Rectal smooth muscle tissue (tissue), 1 donor: ENCODE data around the gene HAUS5.

Source experiments
- H3K27ac ChIP-seq: one replicate; pipeline ENCODE4 v1.7.0; 2013; ENCODE audit warnings: low read depth, low read length, inconsistent platforms
- H3K27me3 ChIP-seq: one replicate; pipeline ENCODE4 v1.7.0; 2013; ENCODE audit warnings: low read length; ENCODE audit not compliant: control insufficient read depth, insufficient read depth
- H3K36me3 ChIP-seq: one replicate; pipeline ENCODE4 v1.7.0; 2013; ENCODE audit warnings: low read length; ENCODE audit not compliant: control insufficient read depth, insufficient read depth
- H3K4me1 ChIP-seq: one replicate; pipeline ENCODE4 v1.7.0; 2013; ENCODE audit warnings: low read length; ENCODE audit not compliant: control insufficient read depth, insufficient read depth
- H3K4me3 ChIP-seq: one replicate; pipeline ENCODE4 v1.7.0; 2013; ENCODE audit warnings: low read length
- H3K9ac ChIP-seq: one replicate; pipeline ENCODE4 v1.7.0; 2013; ENCODE audit warnings: low read length

HAUS5 gene

GRCh38 chr19:35669974-35670373 lies 57.4 kb downstream of the HAUS5 start:
- peaks cover 3% of the 10 kb centered on the region for H3K36me3 ChIP-seq
- no peak overlapping the region for H3K27ac ChIP-seq
- H3K4me1 ChIP-seq = no peaks in the 10 kb centered on the region
- H3K4me3 ChIP-seq = no peak overlapping the region
- H3K9ac ChIP-seq = no peak overlapping the region
- H3K27me3 ChIP-seq = peaks cover 3% of the 10 kb centered on the region

DNA sequence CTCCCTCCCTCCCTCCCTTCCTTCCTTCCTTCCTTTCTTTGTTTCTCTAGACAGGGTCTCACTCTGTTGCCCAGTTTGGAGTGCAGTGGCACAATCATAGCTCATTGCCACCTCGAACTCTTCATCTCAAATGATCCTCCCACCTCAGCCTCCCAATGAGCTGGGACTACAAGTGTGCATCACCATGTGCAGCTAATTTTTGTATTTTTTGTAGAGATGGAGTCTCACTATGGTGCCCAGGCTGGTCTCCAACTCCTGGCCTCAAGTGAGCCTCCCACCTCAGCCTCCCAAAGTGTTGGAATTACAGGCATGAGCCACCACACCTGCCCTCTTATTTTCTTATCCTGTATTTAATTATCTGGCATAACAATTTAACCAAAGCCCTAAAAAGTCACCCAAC lies 58.2 kb downstream of the HAUS5 start:
- no peak overlapping the region for H3K27ac ChIP-seq
- peaks cover 6% of the 10 kb centered on the region for H3K27me3 ChIP-seq
- H3K4me1 ChIP-seq = no peaks in the 10 kb centered on the region
- H3K9ac ChIP-seq = no peak overlapping the region
- no peaks in the 10 kb centered on the region for H3K36me3 ChIP-seq
- no peak overlapping the region for H3K4me3 ChIP-seq

- no peaks in the 10 kb centered on the region for H3K4me1 ChIP-seq
- H3K9ac ChIP-seq = no peak overlapping the region
- H3K4me3 ChIP-seq = no peak overlapping the region
- H3K27me3 ChIP-seq = peaks cover 11% of the 10 kb centered on the region
- H3K36me3 ChIP-seq = no peaks in the 10 kb centered on the region
- no peak overlapping the region for H3K27ac ChIP-seq
Observed at GRCh38 chr19:35671818-35672217, 59.3 kb downstream of the HAUS5 start.

DNA sequence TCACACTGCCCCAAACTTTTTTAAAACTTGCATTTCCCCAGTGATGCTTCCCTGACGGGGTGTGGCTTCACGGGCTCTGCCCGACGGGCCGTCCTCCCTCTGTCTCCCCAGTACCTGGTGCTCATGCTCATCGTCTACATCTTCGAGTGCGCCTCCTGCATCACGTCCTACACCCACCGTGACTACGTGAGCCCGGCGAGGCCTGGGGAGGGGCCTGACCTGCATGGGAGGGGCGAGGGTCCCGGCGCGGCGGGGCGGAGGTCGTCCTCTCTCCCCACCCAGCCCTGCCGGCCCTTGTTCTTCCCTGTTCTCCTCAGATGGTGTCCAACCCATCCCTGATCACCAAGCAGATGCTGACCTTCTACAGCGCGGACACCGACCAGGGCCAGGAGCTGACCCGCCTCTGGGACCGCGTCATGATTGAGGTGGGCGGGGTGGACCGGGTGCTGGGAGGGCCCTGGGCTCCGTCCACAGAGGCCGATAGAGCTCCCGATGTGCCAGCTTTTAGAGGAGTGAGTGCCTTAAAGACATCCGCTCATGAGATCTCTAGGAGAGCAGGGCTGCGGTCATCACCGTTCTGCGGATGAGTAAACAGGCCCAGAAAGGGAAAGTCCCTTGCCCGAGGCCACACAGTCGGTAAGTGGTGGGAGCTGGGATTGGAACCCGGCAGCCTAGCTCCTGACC lies 60.7 kb downstream of the HAUS5 start:
- Histone ChIP-seq H3K9ac (no peak overlapping the region), H3K4me1 (no peaks in the 10 kb centered on the region), H3K36me3 (no peaks in the 10 kb centered on the region), H3K27ac (no peak overlapping the region), H3K4me3 (peak overlapping the region; percentile 28), H3K27me3 (peaks cover 11% of the 10 kb centered on the region)
